MV-4-11 (cell line): ENCODE measurements around the gene VPS8.
"Not testable (repeated sequence)": the region's sequence is repeated elsewhere in the genome, so short reads cannot be mapped to it uniquely, and the experiment has no call there.

Source experiments
- DNase-seq: peaks from one replicate; lab custom pipeline; 2025; lab: John Stamatoyannopoulos, UW

Gene VPS8

DNA sequence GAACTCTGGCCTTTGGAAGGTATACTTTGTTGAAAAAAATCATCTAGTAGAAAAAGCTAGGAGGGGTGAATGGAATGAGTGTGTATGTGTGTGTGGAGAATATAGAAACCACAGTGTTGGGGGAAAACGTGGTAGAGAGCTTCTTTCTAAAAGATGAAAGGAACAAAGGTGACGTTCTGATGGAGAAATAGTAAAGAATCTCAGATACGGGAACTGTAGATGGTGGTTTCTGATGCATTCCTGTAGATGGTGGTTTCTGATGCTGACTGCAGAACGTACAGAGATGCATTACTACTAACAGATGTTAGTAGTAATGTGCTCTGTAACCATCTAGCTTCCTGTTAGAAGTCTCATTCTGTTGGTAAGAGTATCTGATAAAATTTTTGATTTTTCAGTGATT lies 60.2 kb downstream of the VPS8 start:
- DNase-seq, result no peak

DNA sequence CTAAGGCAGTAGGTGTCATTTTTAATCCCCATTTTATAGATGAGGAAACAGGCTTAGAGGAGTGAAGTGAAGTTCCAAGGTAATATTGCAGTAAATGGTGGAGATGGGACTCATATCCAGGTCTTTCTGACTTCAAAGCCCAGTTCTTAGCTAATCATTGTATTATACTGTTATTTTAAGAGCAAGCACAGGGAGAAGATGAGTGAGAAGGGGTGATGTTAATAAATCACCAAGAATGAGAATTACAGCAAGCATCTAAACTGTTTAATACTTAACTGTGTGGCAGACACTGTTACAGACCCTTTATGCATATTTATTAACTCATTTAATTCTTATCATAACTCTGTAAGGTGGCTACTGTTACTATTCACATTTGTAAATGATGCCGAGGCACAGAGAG lies 61.2 kb downstream of the VPS8 start:
- no peak for DNase-seq

DNA sequence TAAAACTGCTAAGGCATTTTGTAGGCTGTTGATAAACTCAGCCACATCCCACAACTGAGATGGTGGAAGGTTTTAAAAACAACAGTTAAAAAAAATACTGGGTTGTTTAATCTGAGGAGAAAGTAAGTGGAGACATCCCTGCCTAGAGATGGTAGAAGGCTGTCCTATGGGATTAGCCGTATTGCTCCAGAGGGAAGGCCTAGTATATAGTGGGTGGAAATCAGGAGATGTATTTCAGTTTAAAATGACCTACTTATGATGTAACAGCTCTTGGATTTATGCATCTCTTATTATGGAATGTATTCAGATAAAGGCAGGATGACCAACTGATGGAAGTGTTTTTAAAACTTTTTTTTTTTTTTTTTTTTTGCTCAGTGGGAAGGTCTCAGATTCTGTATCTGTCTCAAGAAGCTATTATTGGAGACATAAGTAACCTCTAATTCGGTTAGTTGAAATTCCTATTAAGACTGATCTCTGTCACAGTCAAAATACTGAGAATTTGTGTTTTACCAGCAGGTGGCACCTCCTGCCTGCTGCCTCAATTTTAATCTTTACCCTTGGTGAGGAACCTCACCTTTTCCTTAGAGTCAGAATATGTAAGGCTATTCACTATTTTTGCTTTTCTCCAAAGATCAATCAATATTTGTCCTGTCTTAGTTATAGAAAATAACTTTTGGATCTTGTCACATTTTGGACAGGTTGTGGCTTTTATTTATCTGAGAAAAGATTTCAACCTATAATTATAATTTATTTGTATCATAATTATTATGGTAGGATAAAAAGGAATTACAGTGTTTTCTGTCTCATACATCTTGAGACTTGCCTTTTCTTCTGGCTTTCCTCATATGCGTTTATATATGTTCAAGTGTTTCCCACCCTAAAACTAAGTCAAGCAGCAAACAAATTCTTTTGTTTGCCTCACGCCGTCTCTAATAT lies 63.0 kb downstream of the VPS8 start:
- DNase-seq, result peak; percentile 22

- no peak for DNase-seq
These were observed 68.5 kb downstream of the VPS8 start for GRCh38 chr3:184880276-184881019.

- peak; percentile 88 for DNase-seq
These were observed 72.5 kb downstream of the VPS8 start for GRCh38 chr3:184884359-184885017.

GRCh38 chr3:184885112-184885511 lies 73.1 kb downstream of the VPS8 start:
- DNase-seq, result no peak

DNA sequence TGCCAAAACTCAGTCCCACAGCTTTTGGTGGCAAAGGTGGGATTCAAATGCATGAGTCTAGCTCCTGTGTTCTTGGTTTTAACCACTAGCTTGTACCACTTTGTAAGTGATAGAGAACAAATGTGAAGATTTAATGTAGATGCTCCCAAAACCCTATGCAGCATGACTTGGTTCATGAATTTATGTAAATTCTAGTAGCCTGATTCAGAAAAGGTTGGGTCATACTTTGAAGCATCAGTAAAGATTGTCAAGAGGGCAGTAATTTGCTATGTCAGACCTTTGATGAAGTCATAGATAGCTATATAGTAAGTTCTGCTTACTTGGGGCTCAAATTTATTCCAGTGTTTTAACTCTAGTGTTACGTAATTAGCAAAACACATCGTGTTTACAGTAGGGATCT lies 75.6 kb downstream of the VPS8 start:
- peak; percentile 13 for DNase-seq

- DNase-seq, result no peak
These were observed 77.4 kb downstream of the VPS8 start for GRCh38 chr3:184889312-184889904.

DNA sequence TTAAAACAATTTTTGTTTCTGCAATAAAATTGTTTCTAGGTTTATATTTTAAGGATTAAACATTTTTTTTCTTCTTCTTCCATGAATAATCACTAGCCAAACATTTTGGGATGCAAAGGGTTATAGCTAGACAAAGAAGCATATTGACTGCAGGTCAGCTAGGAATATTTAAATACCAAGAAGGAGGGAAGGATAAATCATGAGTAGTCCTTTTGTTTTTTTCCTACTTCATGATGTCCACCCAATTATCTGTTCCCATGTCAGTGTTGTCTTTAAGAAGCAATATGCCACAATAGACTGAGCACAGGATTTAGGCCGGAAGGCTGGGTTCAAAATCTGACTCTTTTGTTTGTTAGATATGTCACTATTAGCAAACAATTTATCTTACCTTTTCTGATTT lies 82.1 kb downstream of the VPS8 start:
- no peak for DNase-seq

DNA sequence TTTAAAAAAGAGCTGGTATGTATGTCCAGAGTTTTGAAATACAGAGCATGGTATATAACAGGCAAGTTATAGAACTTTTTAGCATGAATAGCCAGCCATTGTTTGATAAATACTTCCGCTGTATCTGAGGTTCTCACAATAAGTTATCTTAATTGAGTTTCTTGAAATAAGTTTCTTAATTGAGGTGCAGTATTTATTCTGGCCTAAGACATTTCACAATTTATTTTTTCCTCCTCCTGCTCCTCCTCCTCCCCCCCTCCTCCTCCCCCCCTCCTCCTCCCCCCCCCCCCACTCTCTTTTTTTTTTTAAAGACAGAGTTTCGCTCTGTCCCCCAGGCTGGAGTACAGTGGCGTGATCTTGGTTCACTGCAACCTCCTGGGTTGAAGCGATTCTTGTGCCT lies 83.4 kb downstream of the VPS8 start:
- DNase-seq, result no peak

DNA sequence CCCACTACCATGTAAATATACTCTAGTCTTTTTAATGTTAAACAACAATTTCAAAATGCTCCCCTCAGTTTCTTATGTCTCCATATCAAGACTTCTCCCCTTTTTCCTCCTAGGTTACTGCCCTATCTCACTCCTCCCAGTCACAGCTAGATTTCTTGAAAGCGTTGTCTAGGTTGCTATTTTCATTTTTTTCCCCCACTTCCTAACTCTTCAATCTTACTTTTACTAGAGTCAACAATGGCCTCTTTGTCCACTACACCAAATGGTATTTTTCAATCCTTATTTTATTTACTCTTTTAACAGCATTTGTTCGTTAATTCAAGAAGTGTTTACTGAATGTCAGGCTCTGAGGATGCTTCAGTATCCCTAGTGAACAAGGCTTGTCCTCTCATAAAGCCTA lies 84.4 kb downstream of the VPS8 start:
- no peak for DNase-seq

GRCh38 chr3:184899953-184900595 lies 88.1 kb downstream of the VPS8 start:
- DNase-seq, result no peak

GRCh38 chr3:184907031-184907430 lies 95.1 kb downstream of the VPS8 start:
- not testable (repeated sequence) for DNase-seq

DNA sequence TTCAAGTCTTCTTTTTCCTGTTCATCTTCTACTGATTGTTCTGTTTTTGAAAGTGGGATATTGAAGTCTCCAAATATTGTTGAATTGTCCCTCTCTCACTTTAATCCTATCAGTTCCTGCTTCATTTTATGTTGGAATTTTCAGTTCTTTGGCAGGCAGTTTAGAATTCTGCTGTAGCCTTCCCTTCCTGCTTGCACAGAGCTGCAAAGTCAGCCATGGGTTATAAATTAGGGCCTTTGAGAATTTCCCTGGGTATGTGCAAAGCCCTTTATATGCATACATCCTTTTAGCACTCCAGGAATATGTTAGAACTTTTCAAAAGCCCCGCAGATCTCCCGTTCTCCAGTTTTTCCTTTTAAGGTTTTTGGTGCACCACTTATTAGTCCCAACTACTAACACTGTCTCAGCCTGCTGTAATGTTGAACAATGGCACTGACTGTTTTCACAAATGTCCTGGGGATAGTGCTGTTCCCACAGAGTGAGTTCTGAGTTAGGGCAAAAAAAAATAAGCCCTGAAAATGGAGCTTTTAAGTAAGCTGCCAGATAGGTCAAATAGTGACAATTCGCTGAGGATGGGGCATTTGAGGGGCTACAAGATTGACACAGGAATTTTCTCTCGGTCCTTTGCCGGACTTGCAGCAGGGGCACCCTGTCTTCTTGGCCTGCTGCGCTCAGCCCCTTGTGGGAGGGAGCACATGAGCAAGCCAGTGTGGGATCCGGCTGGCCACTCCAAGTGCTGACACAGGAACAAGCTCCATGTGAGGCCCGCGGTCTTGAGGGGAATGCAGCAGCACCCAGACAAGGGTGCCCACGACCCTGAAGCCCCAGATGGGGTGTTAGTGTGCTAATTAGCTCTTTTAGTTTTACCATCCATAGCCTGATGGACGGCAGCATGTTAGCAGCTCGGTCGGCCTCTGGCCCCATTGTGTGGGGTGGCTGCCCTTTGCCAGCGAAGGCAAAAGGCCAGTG lies 96.0 kb downstream of the VPS8 start:
- DNase-seq, result no peak

DNA sequence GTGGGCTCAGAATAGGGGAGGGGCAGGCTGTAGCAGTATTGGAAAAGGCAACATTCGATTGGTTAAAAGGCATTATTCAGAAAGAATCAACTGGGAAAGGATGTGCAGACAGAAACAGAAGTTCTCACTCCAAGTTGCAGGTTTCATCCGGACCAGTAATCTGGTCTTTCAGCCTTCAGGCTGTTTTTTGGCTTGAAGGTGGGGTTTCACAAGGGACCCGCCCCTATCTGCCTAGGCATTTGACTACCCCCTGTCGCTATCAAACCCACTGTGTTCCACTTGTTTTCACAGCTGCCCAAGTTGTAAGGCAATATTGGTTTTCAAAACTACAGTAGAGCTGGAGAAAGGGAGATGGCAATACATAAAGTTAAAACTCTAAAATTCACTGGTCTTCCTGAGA lies 96.9 kb downstream of the VPS8 start:
- no peak for DNase-seq

DNA sequence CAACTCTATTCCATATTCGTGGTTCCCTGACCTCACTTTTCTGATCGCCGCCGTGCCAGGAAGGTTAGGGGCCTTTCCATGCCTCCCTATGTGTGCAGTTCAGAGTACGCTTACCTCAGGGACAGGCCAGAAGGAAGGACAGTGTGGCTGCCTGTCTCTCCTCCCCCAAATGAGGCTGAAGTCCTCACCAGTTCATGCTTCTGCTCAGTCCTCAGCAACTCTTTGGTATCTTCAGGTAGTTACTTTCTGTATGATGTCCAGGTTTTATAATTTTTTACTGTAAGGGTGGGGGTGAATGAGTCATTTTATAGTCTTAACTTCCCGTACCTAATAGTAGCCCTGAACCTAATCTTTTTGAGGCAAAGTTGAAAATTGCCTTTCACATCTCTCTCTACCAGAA lies 98.7 kb downstream of the VPS8 start:
- no peak for DNase-seq

GRCh38 chr3:184911570-184911969 lies 99.6 kb downstream of the VPS8 start:
- DNase-seq, result no peak

GRCh38 chr3:184912163-184912562 lies 100.2 kb downstream of the VPS8 start:
- no peak for DNase-seq

GRCh38 chr3:184914628-184915027 lies 102.7 kb downstream of the VPS8 start:
- DNase-seq, result no peak

- no peak for DNase-seq
These were observed 106.8 kb downstream of the VPS8 start for GRCh38 chr3:184918750-184919149.

DNA sequence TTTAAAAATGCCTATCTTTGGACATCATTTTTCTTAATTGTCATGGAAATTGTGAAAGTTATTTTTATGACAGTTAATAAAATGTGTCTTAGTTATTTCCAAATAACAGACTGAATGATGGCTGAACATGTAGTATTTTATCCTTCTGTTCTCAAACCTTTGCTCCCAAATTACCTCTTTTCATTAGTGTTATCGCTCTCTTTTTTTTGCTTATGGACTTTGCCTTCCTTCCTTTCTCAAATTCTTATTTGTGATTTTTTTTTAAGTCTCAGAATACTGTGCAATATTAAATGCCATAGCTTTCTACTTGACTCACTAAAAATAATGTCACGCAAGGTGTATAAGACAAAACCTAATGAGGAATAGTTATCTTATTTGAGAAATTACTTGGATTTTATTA lies 107.7 kb downstream of the VPS8 start:
- no peak for DNase-seq
